Measurements from ENCODE around the gene IGLL1.
"Not testable (repeated sequence)": the region's sequence is repeated elsewhere in the genome, so short reads cannot be mapped to it uniquely, and the experiment has no call there.

The IGLL1 gene

DNA sequence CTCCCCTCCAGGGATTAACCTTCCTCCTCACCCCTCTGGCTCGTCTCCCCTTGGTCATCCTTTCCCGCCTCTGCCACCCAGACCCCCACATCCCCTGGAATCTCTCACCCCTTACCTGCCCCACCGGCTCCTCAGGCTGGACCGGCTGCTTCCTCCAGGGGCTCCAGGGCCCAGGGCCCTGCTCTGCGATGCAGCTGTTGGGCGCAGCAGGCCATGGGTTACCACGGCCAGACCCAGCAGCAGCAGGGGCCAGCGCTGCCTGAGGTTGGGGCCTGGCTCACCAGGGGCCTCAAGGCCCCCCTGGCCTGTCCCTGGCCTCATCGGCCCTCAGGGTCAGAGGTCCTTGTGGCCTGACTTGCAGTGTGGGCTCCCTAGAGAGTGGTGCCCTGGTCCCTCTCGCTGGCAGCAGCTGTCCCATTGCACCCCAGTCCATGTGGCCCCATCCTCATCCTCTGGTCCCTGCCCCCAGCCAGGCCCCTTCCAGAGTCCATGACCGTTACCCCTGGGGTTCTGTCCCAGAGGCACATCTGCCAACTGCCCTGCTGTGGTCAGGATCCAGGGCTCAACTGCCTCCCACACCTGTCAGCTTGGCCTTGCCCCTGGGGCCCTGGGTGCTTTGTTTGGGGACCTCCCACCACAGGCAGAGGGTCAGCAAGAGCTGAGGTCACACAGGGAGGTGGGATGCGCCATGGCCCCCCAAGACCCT is at the start of gene IGLL1:
Gene IGLL1 (minus strand): TSS at position 421 of the 706 bp plus-strand sequence. CDS start 100 bp downstream, at position 321.
- H3K36me3 ChIP-seq (ENCODE audit: insufficient read depth, low read length) = no peaks in the 10 kb centered on the region
- no peaks in the 10 kb centered on the region for H3K9me3 ChIP-seq (ENCODE audit: control insufficient read depth, insufficient read depth, low read length)
- H3K9ac ChIP-seq (ENCODE audit: low read depth, low read length) = no peak within 1 kb of the TSS
- no peaks in the 10 kb centered on the region for H3K4me1 ChIP-seq (ENCODE audit: insufficient read depth, low read length)

DNA sequence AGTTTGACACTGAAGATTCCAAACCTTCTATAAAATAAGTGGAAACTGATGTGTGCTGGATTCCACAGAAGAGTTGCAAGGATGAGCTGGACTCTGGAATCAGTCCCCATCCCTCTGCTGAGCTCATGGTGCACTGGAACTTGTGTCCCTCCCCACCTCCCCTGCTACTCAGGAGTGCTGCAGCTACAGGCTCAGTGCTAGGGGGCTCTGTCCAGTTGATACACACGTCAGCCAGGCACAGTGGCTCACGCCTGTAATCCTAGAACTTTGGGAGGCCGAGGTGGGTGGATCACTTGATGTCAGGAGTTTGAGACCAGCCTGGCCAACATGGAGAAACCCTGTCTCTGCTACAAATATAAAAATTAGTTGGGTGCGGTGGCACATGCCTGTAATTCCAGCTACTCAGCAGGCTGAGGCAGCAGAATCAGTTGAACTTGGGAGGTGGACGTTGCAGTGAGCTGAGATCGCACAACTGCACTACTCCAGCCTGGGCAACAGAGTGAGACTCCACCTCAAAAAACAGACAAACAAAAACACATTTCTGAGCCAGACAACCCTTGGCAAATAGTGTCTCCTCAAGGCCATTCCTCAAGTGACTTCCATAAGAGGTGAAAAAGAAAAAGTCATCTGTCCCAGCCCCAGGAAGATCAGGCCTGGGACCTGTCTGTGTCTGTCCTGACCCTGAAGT is 48.1 kb upstream of the IGLL1 start:
- H3K36me3 ChIP-seq (ENCODE audit: insufficient read depth, low read length); H3K9ac ChIP-seq (ENCODE audit: low read depth, low read length); H3K9me3 ChIP-seq (ENCODE audit: control insufficient read depth, insufficient read depth, low read length); H3K4me1 ChIP-seq (ENCODE audit: insufficient read depth, low read length): not testable (repeated sequence)

DNA sequence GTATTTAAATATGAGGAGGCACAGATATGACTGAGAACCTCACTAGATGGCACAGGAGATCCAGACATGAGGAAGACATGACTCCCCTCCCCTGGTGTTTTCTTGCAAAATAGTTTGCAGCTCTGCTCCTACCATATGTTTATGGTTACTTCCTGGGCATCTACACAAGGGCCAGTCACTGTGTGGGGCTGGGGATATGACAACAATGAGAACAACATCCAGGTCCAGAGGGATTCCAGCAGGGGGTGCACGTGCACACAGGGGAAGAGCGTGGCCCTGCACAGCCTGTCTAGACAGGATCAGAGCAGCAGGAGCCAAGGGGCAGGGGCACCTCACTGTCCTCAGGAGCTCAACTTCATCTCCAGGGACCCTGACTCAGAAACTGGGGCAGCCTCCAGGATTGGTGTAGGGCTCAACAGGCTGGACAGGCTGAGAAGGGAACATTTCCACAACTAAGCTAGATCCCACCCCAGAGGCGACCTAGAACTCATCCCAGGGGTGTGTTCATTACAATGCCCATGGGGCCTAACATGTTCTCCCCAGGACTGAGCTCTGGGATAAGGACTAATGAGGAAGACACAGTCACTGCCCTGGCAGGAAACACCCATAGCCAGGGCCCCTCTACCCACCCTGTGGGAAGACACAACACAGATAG is 47.4 kb upstream of the IGLL1 start:
- H3K9me3 ChIP-seq (ENCODE audit: control insufficient read depth, insufficient read depth, low read length); H3K4me1 ChIP-seq (ENCODE audit: insufficient read depth, low read length); H3K9ac ChIP-seq (ENCODE audit: low read depth, low read length); H3K36me3 ChIP-seq (ENCODE audit: insufficient read depth, low read length): not testable (repeated sequence)

DNA sequence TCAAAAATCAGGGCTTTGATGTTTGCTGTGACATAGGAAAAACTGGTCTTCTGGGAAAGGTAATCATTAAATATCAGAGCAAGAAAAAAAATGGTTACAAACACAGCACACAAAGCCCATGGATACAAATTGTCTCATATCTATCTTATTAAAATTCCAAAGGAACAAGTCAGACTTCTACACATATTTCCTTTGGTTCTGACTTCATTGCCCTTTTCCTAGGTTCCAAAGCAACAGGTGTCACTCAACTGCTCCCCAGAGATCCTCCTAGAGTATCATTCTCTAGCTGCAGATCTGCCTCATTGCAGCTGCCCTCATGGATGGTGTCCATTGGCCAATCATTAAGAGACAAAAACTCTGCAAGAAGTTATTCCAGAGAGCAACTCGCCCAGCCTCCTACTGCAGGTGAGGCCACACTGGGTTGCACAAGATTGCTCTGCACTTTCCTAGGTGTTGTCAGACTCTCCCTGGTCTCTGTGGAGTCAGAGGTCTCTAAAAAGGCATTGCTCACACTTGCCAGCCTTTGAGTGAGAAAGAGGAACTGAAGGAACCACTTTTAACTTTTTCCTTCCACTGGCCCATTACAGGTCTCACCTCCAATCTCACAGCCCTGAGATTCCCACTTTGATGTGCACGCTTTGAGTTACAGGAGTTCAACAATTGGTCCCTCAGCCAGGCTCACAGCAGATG is 46.3 kb upstream of the IGLL1 start:
- no peaks in the 10 kb centered on the region for H3K36me3 ChIP-seq (ENCODE audit: insufficient read depth, low read length)
- no peaks in the 10 kb centered on the region for H3K4me1 ChIP-seq (ENCODE audit: insufficient read depth, low read length)
- no peaks in the 10 kb centered on the region for H3K9me3 ChIP-seq (ENCODE audit: control insufficient read depth, insufficient read depth, low read length)
- H3K9ac ChIP-seq (ENCODE audit: low read depth, low read length) = no peak overlapping the region

DNA sequence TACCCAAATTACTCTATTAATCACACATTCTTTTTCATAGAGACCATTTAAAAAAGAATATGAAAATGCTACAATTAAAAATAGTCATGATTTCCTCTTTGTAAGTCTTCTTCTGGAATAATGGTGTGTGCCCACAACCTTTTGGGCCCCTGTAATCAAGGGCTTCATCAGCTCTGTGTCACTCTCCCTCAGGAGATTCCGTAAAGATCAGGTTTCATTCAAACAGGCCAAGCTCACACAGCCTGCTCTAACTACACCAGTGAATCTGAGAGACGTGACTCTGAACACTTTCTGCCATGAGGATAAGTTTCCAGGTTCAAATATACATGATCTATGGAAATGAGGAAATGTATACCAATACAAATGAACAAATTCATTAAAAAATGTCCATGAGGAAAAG is 42.5 kb upstream of the IGLL1 start:
- Histone ChIP-seq H3K4me1 (ENCODE audit: insufficient read depth, low read length) (no peaks in the 10 kb centered on the region), H3K9ac (ENCODE audit: low read depth, low read length) (no peak overlapping the region), H3K36me3 (ENCODE audit: insufficient read depth, low read length) (no peaks in the 10 kb centered on the region), H3K9me3 (ENCODE audit: control insufficient read depth, insufficient read depth, low read length) (no peaks in the 10 kb centered on the region)

DNA sequence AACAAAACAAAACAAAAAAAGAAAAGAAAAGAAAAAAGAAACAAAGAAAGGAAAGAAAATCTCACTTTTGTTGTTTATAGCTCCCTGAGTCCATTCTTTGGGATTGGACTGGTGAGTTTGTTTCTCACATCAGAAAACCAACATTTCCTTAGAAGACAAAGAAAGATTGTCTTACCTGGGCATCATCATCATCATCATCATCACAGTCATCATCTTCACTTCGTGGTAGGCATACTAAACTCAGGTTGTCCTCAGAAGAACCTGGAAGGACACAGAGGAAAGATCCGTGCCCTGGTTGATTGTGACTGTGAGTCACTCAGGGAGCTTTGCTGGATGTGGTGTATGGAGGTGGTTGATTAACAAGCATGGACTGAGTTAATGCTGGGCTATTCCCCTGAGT is 41.8 kb upstream of the IGLL1 start:
- not testable (repeated sequence) for H3K9ac ChIP-seq (ENCODE audit: low read depth, low read length); H3K9me3 ChIP-seq (ENCODE audit: control insufficient read depth, insufficient read depth, low read length); H3K36me3 ChIP-seq (ENCODE audit: insufficient read depth, low read length); H3K4me1 ChIP-seq (ENCODE audit: insufficient read depth, low read length)

DNA sequence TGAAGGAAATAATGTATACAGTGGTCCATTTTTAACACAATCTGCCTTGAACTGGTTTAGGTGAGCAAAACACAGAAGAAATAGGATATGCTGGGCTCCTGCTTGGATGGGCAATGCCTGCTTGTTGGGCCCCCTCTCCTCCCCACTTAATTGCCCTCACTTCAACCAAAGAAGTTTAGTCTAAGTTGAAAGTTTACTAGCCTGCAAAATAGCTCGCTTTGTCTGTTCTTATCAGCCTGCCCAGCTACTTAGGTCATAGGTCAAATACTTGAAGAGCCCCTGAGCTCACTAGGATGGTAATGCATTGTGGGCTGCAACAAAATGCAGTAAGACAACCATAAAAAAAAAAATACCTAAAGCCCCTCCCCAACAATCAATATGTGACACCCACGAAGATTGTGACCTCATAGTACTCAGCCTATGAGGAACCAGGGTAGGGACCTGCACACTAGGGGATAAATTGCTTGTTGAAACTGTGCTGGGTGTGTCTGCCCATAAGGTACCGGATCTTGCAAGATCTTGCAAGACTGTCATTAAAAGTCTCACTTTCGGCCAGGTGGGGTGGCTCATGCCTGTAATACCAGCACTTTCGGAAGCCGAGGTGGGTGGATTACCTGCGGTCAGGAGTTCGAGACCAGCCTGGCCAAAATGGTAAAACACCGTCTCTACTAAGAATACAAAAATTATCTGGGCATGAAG is 41.1 kb upstream of the IGLL1 start:
- Histone ChIP-seq H3K9ac (ENCODE audit: low read depth, low read length) (no peak overlapping the region), H3K9me3 (ENCODE audit: control insufficient read depth, insufficient read depth, low read length) (no peaks in the 10 kb centered on the region), H3K4me1 (ENCODE audit: insufficient read depth, low read length) (no peaks in the 10 kb centered on the region), H3K36me3 (ENCODE audit: insufficient read depth, low read length) (no peaks in the 10 kb centered on the region)

DNA sequence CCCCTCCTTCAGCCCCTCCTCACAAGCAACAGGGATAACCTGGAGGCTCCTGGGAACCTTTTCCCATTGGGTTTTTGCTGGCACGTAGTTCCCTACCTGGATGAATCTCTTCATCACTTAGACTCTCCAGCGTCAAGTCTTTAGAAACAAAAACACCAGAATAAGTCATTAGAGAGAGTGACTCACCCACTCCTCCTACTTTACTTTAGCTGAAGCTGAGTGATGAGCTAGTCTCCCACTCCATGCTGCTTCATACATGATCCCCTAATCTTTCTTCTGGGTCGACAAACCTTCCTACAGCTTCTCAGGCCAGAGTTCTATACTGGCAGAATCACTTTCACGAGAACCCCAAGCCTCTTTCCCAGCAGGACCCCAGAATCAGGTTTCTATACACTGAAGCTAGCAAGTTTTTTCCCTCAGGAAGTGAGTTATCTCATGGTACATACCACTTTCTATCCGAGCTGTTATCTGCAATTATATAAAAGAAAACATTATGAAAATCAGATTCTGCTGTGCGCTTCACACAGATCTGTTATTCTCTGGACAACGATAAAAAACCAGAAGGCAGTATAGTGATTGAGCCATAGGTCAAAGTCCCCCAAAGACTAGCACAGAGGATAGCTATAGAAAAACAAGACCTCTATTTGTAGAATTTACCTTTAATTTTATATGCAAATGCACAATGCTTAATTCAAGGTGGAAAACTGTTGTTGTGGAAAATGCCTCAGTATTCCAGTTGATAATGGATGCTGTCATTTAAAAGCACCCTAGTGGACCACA is 33.3 kb upstream of the IGLL1 start:
- Histone ChIP-seq H3K4me1 (ENCODE audit: insufficient read depth, low read length) (no peaks in the 10 kb centered on the region), H3K9ac (ENCODE audit: low read depth, low read length) (no peak overlapping the region), H3K36me3 (ENCODE audit: insufficient read depth, low read length) (no peaks in the 10 kb centered on the region), H3K9me3 (ENCODE audit: control insufficient read depth, insufficient read depth, low read length) (no peaks in the 10 kb centered on the region)

DNA sequence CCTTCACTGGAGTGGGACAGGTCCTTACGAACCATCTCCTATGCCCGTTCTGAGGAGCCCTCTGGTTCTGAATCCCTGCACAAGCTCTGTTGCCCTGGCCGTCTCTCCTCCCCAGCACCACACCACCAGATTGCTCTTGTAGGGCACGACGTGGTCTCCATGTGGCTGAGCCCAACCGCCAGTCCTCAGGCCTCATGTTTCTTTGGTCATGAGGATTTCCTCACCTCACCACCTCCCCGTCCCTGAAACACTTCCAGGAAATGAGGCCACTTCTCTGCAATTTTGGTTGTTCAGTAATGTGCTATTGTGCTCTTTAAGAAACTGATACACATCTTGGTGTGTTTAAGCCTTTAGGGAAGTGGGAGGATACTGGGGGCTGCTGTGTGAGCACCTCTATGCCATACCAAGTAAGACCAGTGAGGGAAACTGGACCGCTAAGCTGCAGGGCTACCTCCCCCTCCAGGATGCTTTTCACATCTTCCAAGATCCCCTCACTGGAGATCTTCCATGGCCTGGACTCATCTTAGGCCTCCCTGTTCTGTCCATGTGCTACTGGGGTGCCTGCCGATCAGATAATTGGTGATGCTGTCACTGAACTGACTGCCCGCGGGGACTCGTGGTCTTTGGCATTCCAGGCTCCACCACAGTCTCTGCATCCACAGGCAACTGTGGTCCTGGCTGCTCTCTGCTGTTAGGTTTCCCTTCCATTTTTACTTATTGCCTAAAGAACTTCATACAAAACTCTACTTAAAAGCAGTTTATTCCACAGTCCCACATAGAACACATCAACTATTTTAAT is 30.1 kb upstream of the IGLL1 start:
- Histone ChIP-seq H3K9ac (ENCODE audit: low read depth, low read length) (no peak overlapping the region), H3K36me3 (ENCODE audit: insufficient read depth, low read length) (no peaks in the 10 kb centered on the region), H3K4me1 (ENCODE audit: insufficient read depth, low read length) (no peaks in the 10 kb centered on the region), H3K9me3 (ENCODE audit: control insufficient read depth, insufficient read depth, low read length) (no peaks in the 10 kb centered on the region)

DNA sequence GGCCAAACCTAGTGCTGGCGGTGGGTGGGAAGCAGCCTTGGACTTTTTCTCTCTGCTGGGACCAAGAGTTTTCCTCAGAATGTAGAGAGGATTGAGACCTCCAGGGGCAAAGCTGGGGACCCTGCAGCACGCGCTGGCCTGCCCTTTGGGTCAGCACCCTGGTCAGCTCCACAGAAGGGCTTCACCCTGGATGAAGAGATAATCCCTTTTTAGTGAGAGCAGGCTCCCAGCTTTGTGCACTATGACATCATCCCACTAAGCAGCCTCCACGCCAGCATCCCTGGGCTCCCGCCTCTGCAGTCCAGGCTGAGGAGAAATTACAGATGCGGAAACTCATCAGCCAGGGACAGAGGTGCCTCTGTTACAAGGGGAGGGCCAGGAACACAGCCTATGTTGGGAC is 28.5 kb upstream of the IGLL1 start:
- Histone ChIP-seq H3K9me3 (ENCODE audit: control insufficient read depth, insufficient read depth, low read length) (no peaks in the 10 kb centered on the region), H3K9ac (ENCODE audit: low read depth, low read length) (no peak overlapping the region), H3K4me1 (ENCODE audit: insufficient read depth, low read length) (no peaks in the 10 kb centered on the region), H3K36me3 (ENCODE audit: insufficient read depth, low read length) (no peaks in the 10 kb centered on the region)

DNA sequence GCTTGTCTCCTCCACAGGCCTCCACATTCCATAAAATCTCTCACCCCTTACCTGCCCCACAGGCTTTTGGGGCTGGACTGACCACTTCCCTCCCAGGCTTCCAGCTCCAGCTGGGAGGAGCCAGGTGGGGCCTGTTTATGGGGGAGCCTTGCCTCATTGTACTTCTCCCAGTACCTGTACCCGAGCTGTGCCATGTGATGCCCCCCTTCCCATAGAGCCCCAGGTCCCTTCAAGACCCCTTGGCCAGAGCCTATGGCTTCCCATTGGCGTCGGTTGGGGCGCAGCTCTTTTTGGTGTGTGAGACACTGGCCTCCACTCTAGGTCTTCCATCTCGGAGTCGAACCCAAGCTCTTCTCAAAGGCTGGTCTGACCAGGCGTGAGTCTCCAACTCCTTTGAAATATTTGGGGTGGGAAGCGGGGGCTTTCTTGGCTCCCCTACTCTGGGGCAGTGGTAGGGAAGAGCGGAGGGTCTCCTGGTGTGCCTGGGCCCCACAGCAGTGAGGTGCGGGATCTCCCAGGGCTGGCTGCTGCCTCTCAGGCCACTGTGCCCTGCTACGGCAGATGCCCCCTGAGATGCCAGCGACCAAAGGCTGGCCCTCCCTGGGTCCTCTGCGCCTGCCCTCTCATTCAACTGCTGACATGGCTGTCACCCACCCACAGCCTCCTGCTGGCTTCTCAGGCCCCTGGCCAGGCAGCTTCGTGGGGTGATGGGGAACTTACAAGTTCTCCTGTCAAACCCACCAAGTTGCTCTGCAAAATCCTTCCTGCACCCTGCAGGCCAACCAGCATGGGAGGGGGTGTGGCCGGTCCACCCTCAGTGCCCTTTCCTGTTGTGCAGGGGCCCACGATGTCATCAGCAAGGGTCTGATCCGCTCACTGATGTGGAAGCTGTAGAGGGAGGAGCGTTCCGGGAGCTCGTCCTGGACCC is 26.4 kb upstream of the IGLL1 start:
- Histone ChIP-seq H3K9ac (ENCODE audit: low read depth, low read length) (no peak overlapping the region), H3K9me3 (ENCODE audit: control insufficient read depth, insufficient read depth, low read length) (no peaks in the 10 kb centered on the region), H3K4me1 (ENCODE audit: insufficient read depth, low read length) (no peaks in the 10 kb centered on the region), H3K36me3 (ENCODE audit: insufficient read depth, low read length) (no peaks in the 10 kb centered on the region)

DNA sequence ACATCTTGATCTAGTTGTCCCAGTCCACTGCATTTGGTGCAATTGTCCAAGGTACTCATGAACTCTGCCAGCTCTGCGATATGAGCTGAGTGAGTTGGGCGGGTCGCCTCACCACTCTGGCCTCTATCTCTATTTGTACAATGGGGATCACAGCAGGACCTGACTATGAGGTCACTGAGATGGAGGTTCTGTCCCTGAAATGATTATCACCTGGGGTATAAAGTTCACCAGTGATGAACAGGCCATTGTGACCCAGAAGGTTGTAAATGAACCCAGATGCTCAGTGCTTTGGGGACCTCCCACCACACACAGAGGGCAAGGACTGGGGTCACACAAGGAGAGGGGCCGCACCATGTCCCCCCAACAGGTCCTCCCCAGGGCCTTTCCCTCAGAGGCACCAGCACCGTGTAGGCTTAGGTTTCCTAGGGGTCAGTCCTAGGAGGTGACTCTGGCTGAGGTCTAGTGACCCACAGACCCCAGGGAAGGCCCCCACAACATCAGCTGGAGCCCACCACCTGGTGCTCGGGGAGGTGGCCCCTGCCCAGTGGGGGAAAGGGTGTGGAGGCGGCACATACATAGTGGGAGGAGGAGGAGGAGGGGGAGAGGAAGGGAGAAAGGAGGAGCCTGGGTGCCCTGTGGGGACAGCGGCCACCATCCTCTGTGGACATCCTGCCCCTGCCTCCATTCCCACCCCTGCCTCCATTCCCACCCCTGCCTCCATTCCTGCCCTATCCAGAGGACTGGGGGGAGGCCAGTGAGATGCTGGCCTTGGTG is 25.0 kb upstream of the IGLL1 start:
- no peaks in the 10 kb centered on the region for H3K36me3 ChIP-seq (ENCODE audit: insufficient read depth, low read length)
- H3K9me3 ChIP-seq (ENCODE audit: control insufficient read depth, insufficient read depth, low read length) = no peaks in the 10 kb centered on the region
- no peak overlapping the region for H3K9ac ChIP-seq (ENCODE audit: low read depth, low read length)
- H3K4me1 ChIP-seq (ENCODE audit: insufficient read depth, low read length) = no peaks in the 10 kb centered on the region

All from ES-I3 (cell line).